ENCODE data around the gene LPP.
"Not testable (repeated sequence)": the region's sequence is repeated elsewhere in the genome, so short reads cannot be mapped to it uniquely, and the experiment has no call there.

The LPP gene

GRCh38 chr3:188700918-188701317, 547.0 kb downstream of the LPP start:
- no peak for DNase-seq (ENCODE audit: low read depth in 2 of 2)

- no peak for DNase-seq (ENCODE audit: low read depth in 2 of 2)
Observed at GRCh38 chr3:188701485-188701969, 547.6 kb downstream of the LPP start.

GRCh38 chr3:188702028-188702427, 548.1 kb downstream of the LPP start:
- not testable (repeated sequence) for DNase-seq (ENCODE audit: low read depth in 2 of 2)

GRCh38 chr3:188706176-188706575, 552.2 kb downstream of the LPP start:
- no peak for DNase-seq (ENCODE audit: low read depth in 2 of 2)

- no peak for DNase-seq (ENCODE audit: low read depth in 2 of 2)
Observed at GRCh38 chr3:188706599-188706998, 552.6 kb downstream of the LPP start.

GRCh38 chr3:188707381-188708288, 553.7 kb downstream of the LPP start:
- DNase-seq (ENCODE audit: low read depth in 2 of 2), result no peak

- DNase-seq (ENCODE audit: low read depth in 2 of 2), result no peak
Observed at GRCh38 chr3:188711881-188712247, 557.9 kb downstream of the LPP start.

- DNase-seq (ENCODE audit: low read depth in 2 of 2), result no peak
Observed at GRCh38 chr3:188712248-188712924, 558.4 kb downstream of the LPP start.

GRCh38 chr3:188712991-188713390, 559.0 kb downstream of the LPP start:
- DNase-seq (ENCODE audit: low read depth in 2 of 2), result no peak

GRCh38 chr3:188719545-188719944, 565.6 kb downstream of the LPP start:
- no peak for DNase-seq (ENCODE audit: low read depth in 2 of 2)

- no peak for DNase-seq (ENCODE audit: low read depth in 2 of 2)
Observed at GRCh38 chr3:188720215-188720614, 566.3 kb downstream of the LPP start.

GRCh38 chr3:188720636-188721035, 566.7 kb downstream of the LPP start:
- DNase-seq (ENCODE audit: low read depth in 2 of 2), result no peak

GRCh38 chr3:188721312-188721711, 567.4 kb downstream of the LPP start:
- no peak for DNase-seq (ENCODE audit: low read depth in 2 of 2)

- DNase-seq (ENCODE audit: low read depth in 2 of 2), result no peak
Observed at GRCh38 chr3:188721990-188722389, 568.0 kb downstream of the LPP start.

- no peak for DNase-seq (ENCODE audit: low read depth in 2 of 2)
Observed at GRCh38 chr3:188722963-188723362, 569.0 kb downstream of the LPP start.

- no peak for DNase-seq (ENCODE audit: low read depth in 2 of 2)
Observed at GRCh38 chr3:188727052-188727451, 573.1 kb downstream of the LPP start.

GRCh38 chr3:188728371-188728896, 574.5 kb downstream of the LPP start:
- DNase-seq (ENCODE audit: low read depth in 2 of 2), result no peak

GRCh38 chr3:188729422-188729821, 575.5 kb downstream of the LPP start:
- no peak for DNase-seq (ENCODE audit: low read depth in 2 of 2)

GRCh38 chr3:188734395-188734794, 580.4 kb downstream of the LPP start:
- DNase-seq (ENCODE audit: low read depth in 2 of 2), result no peak

- no peak for DNase-seq (ENCODE audit: low read depth in 2 of 2)
Observed at GRCh38 chr3:188739511-188739910, 585.6 kb downstream of the LPP start.

- DNase-seq (ENCODE audit: low read depth in 2 of 2), result no peak
Observed at GRCh38 chr3:188740010-188740409, 586.1 kb downstream of the LPP start.

GRCh38 chr3:188742755-188743550, 589.0 kb downstream of the LPP start:
- DNase-seq (ENCODE audit: low read depth in 2 of 2), result no peak

Measured in stimulated activated CD4-positive, alpha-beta T cell treated with anti-CD3 and anti-CD28 coated beads, Interleukin-4, amount 100 ng/mL, for 48 hours (primary cell).